ENCODE results near the gene SPRING1.

The SPRING1 gene

GRCh38 chr12:116710370-116711150, 27.3 kb downstream of the SPRING1 start:
- H3K9ac ChIP-seq (ENCODE audit: low read depth, low read length, poor library complexity, severe bottlenecking): no peak overlapping the region
- no peak overlapping the region for H3K4me3 ChIP-seq (ENCODE audit: low read length, poor library complexity, severe bottlenecking)
- H4K20me1 ChIP-seq (ENCODE audit: insufficient read depth, low read length, poor library complexity, severe bottlenecking): no peaks in the 10 kb centered on the region
- no peaks in the 10 kb centered on the region for H3K79me2 ChIP-seq (ENCODE audit: insufficient read depth, low read length)
- H3K36me3 ChIP-seq (ENCODE audit: insufficient read depth, low read length): peaks cover 6% of the 10 kb centered on the region; the same call in 1 of the 2 replicates
- no peaks in the 10 kb centered on the region for H3K4me1 ChIP-seq (ENCODE audit: insufficient read depth, low read length, poor library complexity, severe bottlenecking)
- no peaks in the 10 kb centered on the region for H3F3A ChIP-seq (ENCODE audit: low read depth)
- H3K27me3 ChIP-seq (ENCODE audit: insufficient read depth, low read length, poor library complexity, severe bottlenecking): no peaks in the 10 kb centered on the region
- H3K9me3 ChIP-seq (ENCODE audit: insufficient read depth, low read depth, low read length): no peaks in the 10 kb centered on the region
- no peak overlapping the region for H3K4me2 ChIP-seq (ENCODE audit: low read depth, low read length, poor library complexity, severe bottlenecking)
- no peak overlapping the region for H2AFZ ChIP-seq (ENCODE audit: low read length)
- no peaks in the 10 kb centered on the region for H3K9me2 ChIP-seq (replicated peaks; ENCODE audit: low read depth, low read length)
- TF ChIP-seq EZH2phosphoT487 (IDR thresholded peaks at IDR 0.05; ENCODE audit: borderline replicate concordance) (no peak), CTCF (conservative IDR thresholded peaks at IDR 0.05; ENCODE audit: low read length) (no peak)

DNA sequence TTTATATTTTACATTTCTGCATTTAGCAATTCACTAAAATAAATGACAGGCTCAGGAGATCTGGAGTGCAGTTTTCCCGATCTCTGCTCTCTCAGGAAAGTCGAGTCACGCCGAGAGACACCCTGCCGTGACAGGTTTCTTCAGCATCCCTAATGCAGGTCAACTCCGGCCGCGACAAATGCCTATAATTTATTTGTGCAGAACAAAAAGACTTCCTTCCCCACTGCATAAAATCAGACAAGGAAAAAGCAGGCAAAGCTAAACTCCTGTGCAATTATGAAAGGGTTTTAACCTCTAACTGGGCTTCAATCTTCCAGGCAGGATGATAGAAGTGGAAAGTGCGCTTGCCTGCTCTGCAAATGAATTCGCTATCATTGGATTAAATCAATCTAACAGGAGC, 28.1 kb downstream of the SPRING1 start:
- Histone ChIP-seq H3K79me2 (ENCODE audit: insufficient read depth, low read length) (no peaks in the 10 kb centered on the region), H3K4me1 (ENCODE audit: insufficient read depth, low read length, poor library complexity, severe bottlenecking) (no peaks in the 10 kb centered on the region), H3K9me3 (ENCODE audit: insufficient read depth, low read depth, low read length) (no peaks in the 10 kb centered on the region), H4K20me1 (ENCODE audit: insufficient read depth, low read length, poor library complexity, severe bottlenecking) (no peaks in the 10 kb centered on the region), H2AFZ (ENCODE audit: low read length) (no peak overlapping the region), H3K4me3 (ENCODE audit: low read length, poor library complexity, severe bottlenecking) (no peak overlapping the region), H3K4me2 (ENCODE audit: low read depth, low read length, poor library complexity, severe bottlenecking) (no peak overlapping the region), H3K9ac (ENCODE audit: low read depth, low read length, poor library complexity, severe bottlenecking) (no peak overlapping the region), H3K36me3 (ENCODE audit: insufficient read depth, low read length) (no peaks in the 10 kb centered on the region; the same call in 1 of the 2 replicates), H3K9me2 (replicated peaks; ENCODE audit: low read depth, low read length) (no peaks in the 10 kb centered on the region), H3K27me3 (ENCODE audit: insufficient read depth, low read length, poor library complexity, severe bottlenecking) (no peaks in the 10 kb centered on the region), H3F3A (ENCODE audit: low read depth) (no peaks in the 10 kb centered on the region)
- TF ChIP-seq EZH2phosphoT487 (IDR thresholded peaks at IDR 0.05; ENCODE audit: borderline replicate concordance) (no peak), CTCF (conservative IDR thresholded peaks at IDR 0.05; ENCODE audit: low read length) (no peak)

DNA sequence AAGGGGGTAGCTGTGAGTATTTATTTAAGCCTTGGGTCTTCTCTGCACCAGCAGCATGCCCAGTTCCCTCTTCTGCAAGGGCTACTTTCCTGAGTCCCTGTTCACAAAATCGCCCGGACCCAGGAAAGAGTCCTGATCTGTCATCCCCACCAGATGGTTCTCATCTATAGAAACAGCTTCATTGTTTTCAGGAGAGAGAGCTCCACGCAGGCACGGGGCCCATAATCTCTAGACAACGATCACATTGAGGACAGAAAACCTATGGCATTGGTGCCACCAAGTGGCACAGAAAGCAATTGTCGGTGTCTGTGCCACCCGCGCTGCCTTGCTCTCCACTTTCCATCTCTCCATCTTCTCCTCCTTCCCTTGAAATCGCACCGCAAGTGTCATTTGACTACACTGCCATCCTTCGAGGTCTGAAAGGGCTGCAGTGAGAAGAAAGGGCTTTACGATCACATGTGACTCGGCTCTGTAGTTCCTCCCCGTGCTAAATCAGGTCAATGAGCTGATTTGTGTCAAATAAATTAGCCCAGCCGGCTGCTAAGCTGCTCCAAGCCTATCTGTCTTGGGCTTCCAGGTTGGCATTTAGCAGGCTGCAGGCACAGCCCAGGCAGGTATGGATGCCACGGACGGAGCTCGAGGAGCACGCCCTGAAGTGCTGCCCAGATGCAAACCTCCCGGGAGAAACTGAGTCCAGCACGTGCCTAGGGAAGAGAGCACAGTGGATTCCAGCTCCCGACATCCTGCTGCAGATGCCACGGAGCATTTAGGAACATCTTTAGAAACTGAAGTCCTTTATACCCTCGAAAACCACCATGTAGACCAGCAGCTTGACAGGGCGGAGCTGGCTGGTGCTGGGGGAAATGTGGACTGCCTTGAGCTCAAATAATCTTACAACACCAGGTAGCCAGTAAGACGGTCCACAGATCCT, 28.8 kb downstream of the SPRING1 start:
- Histone ChIP-seq H3K9ac (ENCODE audit: low read depth, low read length, poor library complexity, severe bottlenecking) (no peak overlapping the region), H3K36me3 (ENCODE audit: insufficient read depth, low read length) (no peaks in the 10 kb centered on the region; the same call in 1 of the 2 replicates), H3K4me1 (ENCODE audit: insufficient read depth, low read length, poor library complexity, severe bottlenecking) (no peaks in the 10 kb centered on the region), H3K9me3 (ENCODE audit: insufficient read depth, low read depth, low read length) (no peaks in the 10 kb centered on the region), H3K27me3 (ENCODE audit: insufficient read depth, low read length, poor library complexity, severe bottlenecking) (no peaks in the 10 kb centered on the region), H3F3A (ENCODE audit: low read depth) (no peaks in the 10 kb centered on the region), H4K20me1 (ENCODE audit: insufficient read depth, low read length, poor library complexity, severe bottlenecking) (no peaks in the 10 kb centered on the region), H3K79me2 (ENCODE audit: insufficient read depth, low read length) (no peaks in the 10 kb centered on the region), H2AFZ (ENCODE audit: low read length) (peak overlapping the region; percentile 80), H3K4me3 (ENCODE audit: low read length, poor library complexity, severe bottlenecking) (no peak overlapping the region), H3K9me2 (replicated peaks; ENCODE audit: low read depth, low read length) (no peaks in the 10 kb centered on the region), H3K4me2 (ENCODE audit: low read depth, low read length, poor library complexity, severe bottlenecking) (peak overlapping the region; percentile 24)
- TF ChIP-seq CTCF (conservative IDR thresholded peaks at IDR 0.05; ENCODE audit: low read length): peak; percentile 75
- TF ChIP-seq EZH2phosphoT487 (IDR thresholded peaks at IDR 0.05; ENCODE audit: borderline replicate concordance): no peak
